Activated CD4-positive, alpha-beta T cell treated with anti-CD3 and anti-CD28 coated beads, Interleukin-10, Interleukin-2, amounts not matched to agents 100 ng/mL and 50 ng/mL, durations not matched to agents 16 hours and 8 hours (primary cell): ENCODE results near the gene LPA.
A peak's percentile ranks its signal among the peaks of the same experiment; 100 is the strongest.
"Not testable (repeated sequence)": the region's sequence is repeated elsewhere in the genome, so short reads cannot be mapped to it uniquely, and the experiment has no call there.

ENCODE experiments used
- DNase-seq: peaks from one replicate; pipeline ENCODE4 v3.0.0-alpha.2; 2020

The LPA gene

GRCh38 chr6:160662842-160663241 lies 1.2 kb downstream of the LPA start:
- no peak for DNase-seq

GRCh38 chr6:160662429-160662828 lies 1.6 kb downstream of the LPA start:
- no peak for DNase-seq

- DNase-seq: no peak
These were observed 2.9 kb downstream of the LPA start for GRCh38 chr6:160661216-160661615.

- no peak for DNase-seq
These were observed 4.5 kb downstream of the LPA start for GRCh38 chr6:160659562-160659961.

GRCh38 chr6:160634706-160635105 lies 29.4 kb downstream of the LPA start:
- no peak for DNase-seq

GRCh38 chr6:160595838-160596832 lies 67.9 kb downstream of the LPA start:
- DNase-seq: no peak

- not testable (repeated sequence) for DNase-seq
These were observed 68.8 kb downstream of the LPA start for GRCh38 chr6:160595297-160595696.

- DNase-seq: no peak
These were observed 77.7 kb downstream of the LPA start for GRCh38 chr6:160586374-160586773.

GRCh38 chr6:160583794-160584193 lies 80.3 kb downstream of the LPA start:
- no peak for DNase-seq

- no peak for DNase-seq
These were observed 82.7 kb downstream of the LPA start for GRCh38 chr6:160581406-160581805.

- DNase-seq: not testable (repeated sequence)
These were observed 85.6 kb downstream of the LPA start for GRCh38 chr6:160578515-160578914.

- no peak for DNase-seq
These were observed 90.1 kb downstream of the LPA start for GRCh38 chr6:160573943-160574342.

- not testable (repeated sequence) for DNase-seq
These were observed 92.9 kb downstream of the LPA start for GRCh38 chr6:160571201-160571600.

GRCh38 chr6:160544802-160545201 lies 119.3 kb downstream of the LPA start:
- DNase-seq: no peak

GRCh38 chr6:160535270-160535669 lies 128.8 kb downstream of the LPA start:
- DNase-seq: no peak

- peak; percentile 52 for DNase-seq
These were observed 129.9 kb downstream of the LPA start for GRCh38 chr6:160534050-160534696.

- DNase-seq: no peak
These were observed 131.8 kb downstream of the LPA start for GRCh38 chr6:160532315-160532714.

- no peak for DNase-seq
These were observed 132.2 kb downstream of the LPA start for GRCh38 chr6:160531826-160532225.

- not testable (repeated sequence) for DNase-seq
These were observed 134.6 kb downstream of the LPA start for GRCh38 chr6:160529524-160529923.

GRCh38 chr6:160523223-160523622 lies 140.9 kb downstream of the LPA start:
- DNase-seq: peak; percentile 68

- DNase-seq: peak; percentile 73
These were observed 143.8 kb downstream of the LPA start for GRCh38 chr6:160520043-160520904.

- DNase-seq: no peak
These were observed 144.5 kb downstream of the LPA start for GRCh38 chr6:160519603-160520042.

GRCh38 chr6:160519133-160519532 lies 144.9 kb downstream of the LPA start:
- DNase-seq: no peak
